ENCODE data around the gene EMP1.

EMP1 gene

GRCh38 chr12:13186302-13186701 is 10.2 kb upstream of the EMP1 start:
- no peak overlapping the region for H3K4me3 ChIP-seq (replicated peaks; ENCODE audit: low read depth, low read length)
- TF ChIP-seq CTCF (IDR thresholded peaks at IDR 0.05; ENCODE audit: low read depth, low read length, missing control alignments) = no peak
- no peak for DNase-seq (ENCODE audit: extremely low read depth, low read depth)

GRCh38 chr12:13187399-13187798 is 9.1 kb upstream of the EMP1 start:
- TF ChIP-seq CTCF (IDR thresholded peaks at IDR 0.05; ENCODE audit: low read depth, low read length, missing control alignments) = no peak
- DNase-seq (ENCODE audit: extremely low read depth, low read depth) = no peak
- H3K4me3 ChIP-seq (replicated peaks; ENCODE audit: low read depth, low read length) = no peak overlapping the region

GRCh38 chr12:13189264-13189663 is 7.3 kb upstream of the EMP1 start:
- H3K4me3 ChIP-seq (replicated peaks; ENCODE audit: low read depth, low read length) = no peak overlapping the region
- no peak for DNase-seq (ENCODE audit: extremely low read depth, low read depth)
- no peak for TF ChIP-seq CTCF (IDR thresholded peaks at IDR 0.05; ENCODE audit: low read depth, low read length, missing control alignments)

GRCh38 chr12:13190275-13190674 is 6.3 kb upstream of the EMP1 start:
- no peak overlapping the region for H3K4me3 ChIP-seq (replicated peaks; ENCODE audit: low read depth, low read length)
- no peak for DNase-seq (ENCODE audit: extremely low read depth, low read depth)
- TF ChIP-seq CTCF (IDR thresholded peaks at IDR 0.05; ENCODE audit: low read depth, low read length, missing control alignments) = no peak

- DNase-seq (ENCODE audit: extremely low read depth, low read depth) = no peak
- no peak overlapping the region for H3K4me3 ChIP-seq (replicated peaks; ENCODE audit: low read depth, low read length)
- TF ChIP-seq CTCF (IDR thresholded peaks at IDR 0.05; ENCODE audit: low read depth, low read length, missing control alignments) = no peak
These were observed 3.8 kb upstream of the EMP1 start for GRCh38 chr12:13192719-13193118.

- no peak for TF ChIP-seq CTCF (IDR thresholded peaks at IDR 0.05; ENCODE audit: low read depth, low read length, missing control alignments)
- DNase-seq (ENCODE audit: extremely low read depth, low read depth) = no peak
- no peak overlapping the region for H3K4me3 ChIP-seq (replicated peaks; ENCODE audit: low read depth, low read length)
These were observed 2.9 kb upstream of the EMP1 start for GRCh38 chr12:13193505-13194231.
